Muscle of arm (tissue), 12 donors: ENCODE data around the gene OGDH. TPM values are rescaled to one million over a fixed set of nuclear protein-coding genes. Genes with fewer than 3 reads are reported as not detected.
A peak's percentile ranks its signal among the peaks of the same experiment; 100 is the strongest.
"Not testable (repeated sequence)": the region's sequence is repeated elsewhere in the genome, so short reads cannot be mapped to it uniquely, and the experiment has no call there.

ENCODE experiments used
- DNase-seq: peaks from one replicate; pipeline ENCODE4 v3.0.0-alpha.2; 2013
- polyA plus RNA-seq, 12 donors: library from polyadenylated mRNA; unstranded; fragments of 120-200 nt; gene quantifications; one replicate each; pipeline ENCODE4 v1.2.1, GENCODE V29; 2013; ENCODE audit not compliant: insufficient read length in 12 of 12

Gene OGDH
- polyA plus RNA-seq, 12 donors, result 39.0 to 69.0 (median 58.2) TPM; not detected in 1

DNA sequence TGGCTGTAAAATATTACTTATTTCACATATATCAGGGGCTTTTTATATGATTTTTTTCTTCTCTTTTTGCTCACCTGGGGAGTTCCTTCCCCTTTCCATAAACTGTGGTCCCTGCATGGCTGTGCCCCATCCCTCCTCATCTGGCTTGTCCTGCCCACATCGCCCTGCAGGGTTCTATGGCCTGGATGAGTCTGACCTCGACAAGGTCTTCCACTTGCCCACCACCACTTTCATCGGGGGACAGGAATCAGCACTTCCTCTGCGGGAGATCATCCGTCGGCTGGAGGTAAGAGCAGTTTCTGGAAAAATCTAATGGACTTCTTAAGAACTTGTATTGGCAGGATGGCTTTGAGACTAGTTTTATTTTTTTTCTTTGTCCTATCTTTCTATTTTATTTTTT is 60.1 kb downstream of the OGDH start:
- no peak for DNase-seq

- DNase-seq, result no peak
Measured at GRCh38 chr7:44667190-44667589, 60.8 kb downstream of the OGDH start.

- no peak for DNase-seq
Measured at GRCh38 chr7:44671069-44671468, 64.6 kb downstream of the OGDH start.

GRCh38 chr7:44673324-44673723 is 66.9 kb downstream of the OGDH start:
- DNase-seq, result no peak

DNA sequence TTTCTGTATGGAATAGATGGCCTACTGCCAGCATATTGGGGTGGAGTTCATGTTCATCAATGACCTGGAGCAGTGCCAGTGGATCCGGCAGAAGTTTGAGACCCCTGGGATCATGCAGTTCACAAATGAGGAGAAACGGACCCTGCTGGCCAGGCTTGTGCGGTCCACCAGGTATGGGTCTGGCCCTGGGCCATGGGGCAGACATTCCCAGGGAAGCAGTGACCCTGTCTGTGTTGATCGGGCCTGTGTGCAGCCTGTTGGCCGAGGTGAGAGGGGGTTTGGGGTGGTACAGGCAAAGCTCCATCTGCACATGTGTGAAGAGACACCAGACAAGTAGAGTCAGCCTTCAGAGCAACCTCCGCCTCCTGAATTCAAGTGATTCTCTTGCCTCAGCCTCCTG is 67.3 kb downstream of the OGDH start:
- DNase-seq, result no peak

- no peak for DNase-seq
Measured at GRCh38 chr7:44674381-44674780, 68.0 kb downstream of the OGDH start.

DNA sequence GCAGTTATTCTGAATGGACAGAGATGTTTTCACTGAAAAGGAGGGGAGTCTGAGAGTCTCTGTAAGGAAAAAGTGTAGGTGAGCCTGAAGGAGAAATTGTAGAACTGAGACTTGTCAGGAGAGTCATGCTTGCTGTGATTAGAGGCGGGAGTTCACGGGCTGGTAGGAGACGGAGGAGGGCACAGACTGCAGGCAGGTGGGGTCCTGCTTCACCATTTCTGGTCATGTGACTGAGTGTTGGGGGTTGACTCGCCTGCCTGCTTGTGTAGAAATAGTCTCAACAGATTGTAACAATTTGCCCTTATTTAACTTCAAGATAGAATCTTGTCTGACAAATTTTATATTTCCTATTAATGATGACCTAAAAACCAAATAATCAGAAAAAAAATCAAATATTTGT is 70.3 kb downstream of the OGDH start:
- DNase-seq, result no peak

DNA sequence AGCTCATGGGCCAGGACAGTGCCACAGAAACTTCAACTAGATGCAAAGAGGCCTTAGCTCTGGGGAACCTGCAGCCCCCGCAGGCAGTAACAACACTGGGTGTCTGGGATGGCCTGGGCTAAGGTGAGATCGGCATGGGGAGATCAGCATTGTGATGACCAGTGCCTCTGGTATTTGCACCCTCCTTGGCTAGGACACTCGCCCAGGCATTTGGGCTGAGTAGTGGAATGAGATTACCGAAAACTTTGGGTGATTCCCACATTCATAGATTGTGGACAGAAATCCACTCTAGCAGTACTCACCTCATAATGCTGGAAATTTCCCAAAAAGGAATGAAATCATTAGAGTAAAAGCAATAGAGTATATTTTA is 71.7 kb downstream of the OGDH start:
- no peak for DNase-seq

DNA sequence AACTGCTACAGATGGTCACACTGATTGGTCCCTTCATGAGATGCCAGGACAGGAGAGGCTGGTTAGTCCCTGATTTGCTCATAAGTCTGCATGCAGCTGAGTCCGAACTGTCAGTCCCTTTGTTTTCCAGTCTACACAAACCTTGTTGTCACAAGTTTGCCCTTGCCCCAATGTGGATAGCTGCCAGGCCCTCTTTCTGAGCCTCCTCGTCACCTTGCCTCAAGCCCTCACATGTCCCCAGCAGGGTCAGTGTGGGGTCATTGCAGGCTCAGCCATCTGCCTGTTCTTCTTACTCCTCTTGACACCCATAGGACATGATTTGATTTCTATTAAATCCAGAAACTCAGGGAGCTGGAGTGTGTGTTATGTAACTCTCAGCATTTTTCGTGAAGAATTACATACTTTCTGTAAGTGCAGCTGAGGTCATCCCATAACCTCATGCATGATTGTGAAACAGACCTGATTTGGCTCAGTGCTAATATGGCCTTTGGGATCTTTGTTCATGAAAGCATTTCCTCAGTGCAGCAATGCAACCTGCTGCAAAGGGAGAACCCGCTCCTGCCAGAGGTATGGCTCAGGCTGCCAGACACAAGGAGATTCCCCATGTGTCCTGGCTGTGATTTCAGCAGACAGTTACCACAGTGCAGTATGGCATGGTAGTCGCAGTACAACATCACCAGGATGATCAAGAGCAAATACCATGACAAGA is 72.2 kb downstream of the OGDH start:
- DNase-seq, result peak; percentile 28

DNA sequence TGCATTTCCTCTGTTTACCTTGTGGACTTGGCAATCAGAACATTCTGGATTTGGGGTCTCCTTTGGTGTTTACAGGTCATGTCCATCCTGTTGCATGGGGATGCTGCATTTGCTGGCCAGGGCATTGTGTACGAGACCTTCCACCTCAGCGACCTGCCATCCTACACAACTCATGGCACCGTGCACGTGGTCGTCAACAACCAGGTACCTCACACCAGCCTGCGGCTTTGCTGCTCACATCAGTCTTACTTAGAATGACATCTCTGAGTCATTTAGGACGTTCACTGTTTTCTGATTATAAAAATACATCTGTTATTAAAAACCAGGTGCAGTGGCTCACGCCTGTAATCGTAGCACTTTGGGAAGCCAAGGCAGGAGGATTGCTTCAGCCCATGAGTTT is 75.2 kb downstream of the OGDH start:
- no peak for DNase-seq

- no peak for DNase-seq
Measured at GRCh38 chr7:44685723-44686122, 79.3 kb downstream of the OGDH start.

GRCh38 chr7:44689427-44689826 is 83.0 kb downstream of the OGDH start:
- DNase-seq, result no peak

- DNase-seq, result no peak
Measured at GRCh38 chr7:44693641-44694313, 87.3 kb downstream of the OGDH start.

GRCh38 chr7:44694326-44694725 is 87.9 kb downstream of the OGDH start:
- DNase-seq, result no peak

GRCh38 chr7:44694766-44695165 is 88.3 kb downstream of the OGDH start:
- DNase-seq, result no peak

DNA sequence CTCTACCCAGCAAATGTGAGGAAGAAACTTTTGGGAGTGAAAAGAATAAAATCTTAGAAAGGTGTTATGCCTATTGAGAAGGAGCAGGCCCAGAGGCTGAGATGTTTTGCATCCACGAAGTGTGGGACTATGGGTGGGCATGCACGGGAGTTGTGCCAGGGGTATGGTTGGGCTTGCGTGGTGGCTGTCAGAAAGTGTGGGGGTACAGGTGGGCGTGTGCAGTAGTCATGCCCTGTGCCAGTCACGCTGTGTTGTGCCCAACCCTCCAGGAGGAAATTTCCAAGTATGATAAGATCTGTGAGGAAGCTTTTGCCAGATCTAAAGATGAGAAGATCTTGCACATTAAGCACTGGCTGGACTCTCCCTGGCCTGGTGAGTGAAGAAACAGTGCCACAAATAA is 89.3 kb downstream of the OGDH start:
- no peak for DNase-seq

DNA sequence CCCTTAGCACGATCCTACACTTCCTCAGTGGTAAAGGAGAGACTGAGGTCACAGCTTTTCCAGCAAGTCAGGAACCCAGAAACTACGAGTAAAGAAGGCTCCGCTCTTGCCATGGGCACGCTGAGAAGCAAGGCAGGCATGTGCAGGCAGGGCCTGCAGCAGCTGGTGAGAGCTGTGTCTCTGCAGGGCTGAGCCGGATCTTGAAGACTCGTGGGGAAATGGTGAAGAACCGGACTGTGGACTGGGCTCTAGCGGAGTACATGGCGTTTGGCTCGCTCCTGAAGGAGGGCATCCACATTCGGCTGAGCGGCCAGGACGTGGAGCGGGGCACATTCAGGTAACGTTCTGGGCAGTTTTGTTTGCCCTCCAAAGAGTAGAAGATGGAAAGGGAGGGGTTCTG is 90.3 kb downstream of the OGDH start:
- no peak for DNase-seq

DNA sequence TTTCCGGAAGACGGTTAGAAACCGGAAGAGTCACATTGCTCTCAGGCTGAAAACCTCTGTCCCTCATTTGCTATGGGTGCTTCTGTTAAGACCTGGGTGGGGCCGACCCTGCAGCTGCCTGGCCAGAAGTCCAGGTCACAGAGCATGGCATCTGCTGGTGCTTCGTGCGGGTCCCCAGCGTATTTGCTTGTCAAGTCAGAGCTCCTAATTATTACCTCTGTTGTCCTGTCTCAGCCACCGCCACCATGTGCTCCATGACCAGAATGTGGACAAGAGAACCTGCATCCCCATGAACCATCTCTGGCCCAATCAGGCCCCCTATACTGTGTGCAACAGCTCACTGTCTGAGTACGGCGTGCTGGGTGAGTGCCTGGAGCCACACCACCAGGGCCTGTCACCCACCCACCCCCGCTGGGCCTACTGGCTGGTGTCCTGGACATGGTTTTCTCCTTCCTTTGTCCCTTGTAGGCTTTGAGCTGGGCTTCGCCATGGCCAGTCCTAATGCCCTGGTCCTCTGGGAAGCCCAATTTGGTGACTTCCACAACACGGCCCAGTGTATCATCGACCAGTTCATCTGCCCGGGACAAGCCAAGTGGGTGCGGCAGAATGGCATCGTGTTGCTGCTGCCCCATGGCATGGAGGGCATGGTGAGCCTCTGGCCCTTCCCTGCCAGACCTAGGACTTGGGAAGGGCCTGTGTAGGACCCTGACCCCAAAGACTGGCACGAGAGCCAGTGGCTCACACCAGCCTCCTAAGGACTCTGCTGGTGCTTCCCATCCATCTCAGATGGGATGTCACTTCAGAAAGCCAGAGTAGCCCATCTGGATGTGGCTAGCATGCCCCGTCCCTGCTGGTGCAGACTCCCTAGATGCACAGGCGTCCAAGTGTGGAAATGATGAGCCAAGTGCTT is 91.0 kb downstream of the OGDH start:
- DNase-seq, result no peak

- no peak for DNase-seq
Measured at GRCh38 chr7:44698046-44698580, 91.7 kb downstream of the OGDH start.

GRCh38 chr7:44699598-44699997 is 93.2 kb downstream of the OGDH start:
- not testable (repeated sequence) for DNase-seq

DNA sequence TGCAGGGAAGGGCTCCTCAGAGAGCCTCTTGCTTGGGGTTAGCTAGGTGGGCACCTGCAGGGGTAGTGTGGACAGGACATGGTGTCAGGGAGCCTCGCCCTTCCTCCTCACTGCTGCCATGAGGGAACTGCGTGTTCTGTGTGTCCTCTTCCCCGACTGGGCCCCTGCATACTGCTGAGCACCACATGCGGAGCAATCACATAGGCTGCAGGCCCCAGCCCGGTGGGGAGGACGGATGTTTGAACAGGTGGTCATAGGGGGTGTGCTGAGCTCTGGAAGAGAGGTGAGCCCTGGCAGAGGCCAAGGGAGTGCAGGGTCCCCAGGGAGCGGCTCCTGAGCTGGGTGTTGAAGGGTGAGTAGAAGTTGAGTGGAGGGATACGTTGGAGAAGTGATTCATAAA is 93.9 kb downstream of the OGDH start:
- DNase-seq, result no peak

DNA sequence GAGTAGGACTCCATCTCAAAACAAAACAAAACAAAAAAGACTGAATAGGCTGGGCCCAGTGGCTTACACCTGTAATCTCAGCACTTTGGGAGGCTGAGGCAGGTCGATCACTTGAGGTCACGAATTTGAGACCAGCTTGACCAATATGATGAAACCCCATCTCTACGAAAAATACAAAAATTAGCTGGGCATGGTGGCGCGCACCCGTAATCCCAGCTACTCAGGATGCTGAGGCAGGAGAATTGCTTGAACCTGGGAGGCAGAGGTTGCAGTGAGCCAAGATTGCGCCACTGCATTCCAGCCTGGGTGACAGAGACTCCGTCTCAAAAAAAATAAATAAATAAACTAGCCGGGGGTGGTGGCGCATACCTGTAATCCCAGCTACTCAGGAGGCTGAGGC is 97.0 kb downstream of the OGDH start:
- not testable (repeated sequence) for DNase-seq
